GM18526 (cell line): ENCODE results near the gene ITGA6.

ENCODE experiments used
- POLR2A ChIP-seq: IDR thresholded peaks from 3 replicates; pipeline ENCODE4 v1.6.1; 2011; ENCODE audit not compliant: insufficient read length; ENCODE audit errors: extremely low read depth

The ITGA6 gene

GRCh38 chr2:172552547-172553291 lies 125.3 kb downstream of the ITGA6 start:
- no peak for TF ChIP-seq POLR2A

GRCh38 chr2:172554352-172555271 lies 127.2 kb downstream of the ITGA6 start:
- TF ChIP-seq POLR2A = no peak

GRCh38 chr2:172555272-172555521 lies 127.8 kb downstream of the ITGA6 start:
- TF ChIP-seq POLR2A = no peak
